MM.1S (cell line): Measurements from ENCODE around the gene AGAP3.

Experiments used
- EZH2 ChIP-seq: fragments of 300-600 bp; sonication (generic); optimal IDR thresholded peaks from 2 replicates; pipeline ENCODE3; 2017; ENCODE audit warnings: low read depth, mild to moderate bottlenecking, antibody characterized with exemption, low read length, mixed read lengths
- EZH2phosphoT487 ChIP-seq: fragments of 300-600 bp; sonication (generic); IDR thresholded peaks from 2 replicates; pipeline ENCODE4 v1.6.1; 2018; ENCODE audit warnings: antibody characterized with exemption, low read length
- TF ChIP-seq, protein P1 (sequence below): fragments of 300-600 bp; sonication (generic); IDR thresholded peaks from 2 replicates; pipeline ENCODE4 v1.5.1; 2016; ENCODE audit warnings: antibody characterized with exemption, low read length, mixed read lengths

DNA sequence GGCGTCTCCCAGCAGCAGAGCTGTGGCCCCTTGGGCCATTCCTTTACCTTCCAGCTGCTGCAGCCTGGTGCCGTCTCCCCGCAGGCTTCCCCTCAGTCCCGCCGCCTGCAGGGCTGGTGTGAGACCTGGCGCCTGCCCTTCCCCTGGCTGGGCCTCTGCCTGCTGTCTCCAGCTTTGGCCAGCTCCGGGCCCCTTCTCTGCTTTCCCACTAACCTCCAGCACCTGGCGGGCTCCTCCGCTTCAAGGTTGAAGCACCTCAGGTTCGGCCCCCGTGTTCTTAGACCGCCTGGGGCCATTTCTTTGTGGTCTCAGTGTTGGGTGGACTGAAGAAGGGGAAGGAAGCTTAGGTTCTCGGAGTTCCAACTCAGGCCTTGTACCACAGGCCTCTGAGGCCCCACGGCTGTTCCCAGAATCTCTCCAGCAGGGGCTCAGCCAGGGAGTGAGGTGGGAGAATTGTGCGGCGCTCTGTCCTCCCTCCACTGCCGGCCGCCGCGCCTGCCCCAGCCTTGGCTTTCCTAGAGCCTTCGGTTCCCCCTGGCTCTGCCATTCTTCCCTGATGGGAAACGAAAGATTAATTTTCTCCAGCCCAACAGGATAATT lies 50.9 kb downstream of the AGAP3 start:
- TF ChIP-seq, protein P1, sequence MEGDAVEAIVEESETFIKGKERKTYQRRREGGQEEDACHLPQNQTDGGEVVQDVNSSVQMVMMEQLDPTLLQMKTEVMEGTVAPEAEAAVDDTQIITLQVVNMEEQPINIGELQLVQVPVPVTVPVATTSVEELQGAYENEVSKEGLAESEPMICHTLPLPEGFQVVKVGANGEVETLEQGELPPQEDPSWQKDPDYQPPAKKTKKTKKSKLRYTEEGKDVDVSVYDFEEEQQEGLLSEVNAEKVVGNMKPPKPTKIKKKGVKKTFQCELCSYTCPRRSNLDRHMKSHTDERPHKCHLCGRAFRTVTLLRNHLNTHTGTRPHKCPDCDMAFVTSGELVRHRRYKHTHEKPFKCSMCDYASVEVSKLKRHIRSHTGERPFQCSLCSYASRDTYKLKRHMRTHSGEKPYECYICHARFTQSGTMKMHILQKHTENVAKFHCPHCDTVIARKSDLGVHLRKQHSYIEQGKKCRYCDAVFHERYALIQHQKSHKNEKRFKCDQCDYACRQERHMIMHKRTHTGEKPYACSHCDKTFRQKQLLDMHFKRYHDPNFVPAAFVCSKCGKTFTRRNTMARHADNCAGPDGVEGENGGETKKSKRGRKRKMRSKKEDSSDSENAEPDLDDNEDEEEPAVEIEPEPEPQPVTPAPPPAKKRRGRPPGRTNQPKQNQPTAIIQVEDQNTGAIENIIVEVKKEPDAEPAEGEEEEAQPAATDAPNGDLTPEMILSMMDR: no peak
- TF ChIP-seq EZH2phosphoT487: no peak
- no peak for TF ChIP-seq EZH2
